Measurements from ENCODE around the gene CMSS1.

Gene CMSS1

GRCh38 chr3:100009276-100010086, 191.8 kb downstream of the CMSS1 start:
- no peaks in the 10 kb centered on the region for H3K9me3 ChIP-seq (ENCODE audit: insufficient read depth, low read depth, low read length)
- no peaks in the 10 kb centered on the region for H3K27me3 ChIP-seq (ENCODE audit: insufficient read depth, low read length, poor library complexity, severe bottlenecking)

GRCh38 chr3:100010087-100010417, 192.4 kb downstream of the CMSS1 start:
- no peaks in the 10 kb centered on the region for H3K27me3 ChIP-seq (ENCODE audit: insufficient read depth, low read length, poor library complexity, severe bottlenecking)
- H3K4me3 ChIP-seq (ENCODE audit: low read length, poor library complexity, severe bottlenecking) = no peak overlapping the region
- no peaks in the 10 kb centered on the region for H3K79me2 ChIP-seq (ENCODE audit: insufficient read depth, low read length)
- H3K36me3 ChIP-seq (ENCODE audit: insufficient read depth, low read length) = no peaks in the 10 kb centered on the region
- peaks cover 23% of the 10 kb centered on the region for H3K4me1 ChIP-seq (ENCODE audit: insufficient read depth, low read length, poor library complexity, severe bottlenecking)
- no peak overlapping the region for H3K9ac ChIP-seq (ENCODE audit: low read depth, low read length, poor library complexity, severe bottlenecking)
- H3K9me3 ChIP-seq (ENCODE audit: insufficient read depth, low read depth, low read length) = 0 out of 2 replicates have a peak, but pooled peaks cover 2% of the 10 kb centered on the region
- H2AFZ ChIP-seq (ENCODE audit: low read length) = no peak overlapping the region
- TF ChIP-seq EZH2phosphoT487 (IDR thresholded peaks at IDR 0.05; ENCODE audit: borderline replicate concordance) = no peak
- no peaks in the 10 kb centered on the region for H4K20me1 ChIP-seq (ENCODE audit: insufficient read depth, low read length, poor library complexity, severe bottlenecking)
- H3K4me2 ChIP-seq (ENCODE audit: low read depth, low read length, poor library complexity, severe bottlenecking) = no peak overlapping the region
- no peaks in the 10 kb centered on the region for H3K9me2 ChIP-seq (replicated peaks; ENCODE audit: low read depth, low read length)
- no peaks in the 10 kb centered on the region; the same call in 1 of the 2 replicates for H3F3A ChIP-seq (ENCODE audit: low read depth)

More at GRCh38 chr3:100009276-100010086, 191.8 kb downstream of the CMSS1 start:
- Histone ChIP-seq H3K4me1 (ENCODE audit: insufficient read depth, low read length, poor library complexity, severe bottlenecking) (peaks cover 29% of the 10 kb centered on the region), H3K36me3 (ENCODE audit: insufficient read depth, low read length) (no peaks in the 10 kb centered on the region), H2AFZ (ENCODE audit: low read length) (no peak overlapping the region), H3K79me2 (ENCODE audit: insufficient read depth, low read length) (no peaks in the 10 kb centered on the region), H3K9me2 (replicated peaks; ENCODE audit: low read depth, low read length) (no peaks in the 10 kb centered on the region), H3F3A (ENCODE audit: low read depth) (no peaks in the 10 kb centered on the region; the same call in 1 of the 2 replicates), H3K4me3 (ENCODE audit: low read length, poor library complexity, severe bottlenecking) (no peak overlapping the region), H4K20me1 (ENCODE audit: insufficient read depth, low read length, poor library complexity, severe bottlenecking) (no peaks in the 10 kb centered on the region), H3K4me2 (ENCODE audit: low read depth, low read length, poor library complexity, severe bottlenecking) (no peak overlapping the region), H3K9ac (ENCODE audit: low read depth, low read length, poor library complexity, severe bottlenecking) (no peak overlapping the region)
- no peak for TF ChIP-seq EZH2phosphoT487 (IDR thresholded peaks at IDR 0.05; ENCODE audit: borderline replicate concordance)
- no peak for TF ChIP-seq CTCF (conservative IDR thresholded peaks at IDR 0.05; ENCODE audit: low read length)

GRCh38 chr3:100018806-100019205, 201.1 kb downstream of the CMSS1 start:
- 0 out of 2 replicates have a peak, but pooled peaks cover 4% of the 10 kb centered on the region for H3K9me3 ChIP-seq (ENCODE audit: insufficient read depth, low read depth, low read length)
- no peaks in the 10 kb centered on the region for H3F3A ChIP-seq (ENCODE audit: low read depth)
- H3K4me3 ChIP-seq (ENCODE audit: low read length, poor library complexity, severe bottlenecking) = no peak overlapping the region
- H3K4me1 ChIP-seq (ENCODE audit: insufficient read depth, low read length, poor library complexity, severe bottlenecking) = peaks cover 17% of the 10 kb centered on the region
- H4K20me1 ChIP-seq (ENCODE audit: insufficient read depth, low read length, poor library complexity, severe bottlenecking) = no peaks in the 10 kb centered on the region
- no peaks in the 10 kb centered on the region for H3K79me2 ChIP-seq (ENCODE audit: insufficient read depth, low read length)
- no peaks in the 10 kb centered on the region for H3K27me3 ChIP-seq (ENCODE audit: insufficient read depth, low read length, poor library complexity, severe bottlenecking)
- H3K4me2 ChIP-seq (ENCODE audit: low read depth, low read length, poor library complexity, severe bottlenecking) = no peak overlapping the region
- H3K9ac ChIP-seq (ENCODE audit: low read depth, low read length, poor library complexity, severe bottlenecking) = no peak overlapping the region
- no peak overlapping the region for H2AFZ ChIP-seq (ENCODE audit: low read length)
- no peaks in the 10 kb centered on the region for H3K36me3 ChIP-seq (ENCODE audit: insufficient read depth, low read length)
- TF ChIP-seq EZH2phosphoT487 (IDR thresholded peaks at IDR 0.05; ENCODE audit: borderline replicate concordance) (no peak), CTCF (conservative IDR thresholded peaks at IDR 0.05; ENCODE audit: low read length) (no peak)
- no peaks in the 10 kb centered on the region for H3K9me2 ChIP-seq (replicated peaks; ENCODE audit: low read depth, low read length)

Data from Loucy (cell line).